HG02610 (cell line): ENCODE results near the gene TOX3.

Experiments used
- ATAC-seq: cut with Tn5 transposase; IDR thresholded peaks from one replicate; pipeline ENCODE4 v1.9.1; 2021; ENCODE audit warnings: mild to moderate bottlenecking, moderate library complexity; ENCODE audit not compliant: unreplicated experiment

The TOX3 gene

DNA sequence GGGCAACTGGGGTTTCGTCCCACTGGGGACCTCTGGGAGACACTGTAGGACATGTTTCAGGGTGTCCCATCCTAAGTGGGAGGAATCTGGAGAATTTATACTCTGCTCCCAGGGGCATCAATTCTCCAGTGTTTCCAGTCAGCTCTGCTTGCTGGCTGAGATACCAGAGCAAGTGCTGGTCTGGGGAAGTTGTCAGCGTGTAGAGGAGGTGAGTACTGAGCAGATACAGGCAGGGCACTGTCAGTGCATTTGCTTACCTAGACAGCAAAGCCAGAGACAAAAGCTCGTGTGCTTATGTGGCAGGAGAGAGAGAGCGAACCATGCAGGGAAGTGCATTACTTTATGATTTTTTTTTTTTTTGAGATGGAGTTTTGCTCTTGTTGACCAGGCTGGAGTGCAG lies 20.2 kb upstream of the TOX3 start:
- ATAC-seq = no peak

DNA sequence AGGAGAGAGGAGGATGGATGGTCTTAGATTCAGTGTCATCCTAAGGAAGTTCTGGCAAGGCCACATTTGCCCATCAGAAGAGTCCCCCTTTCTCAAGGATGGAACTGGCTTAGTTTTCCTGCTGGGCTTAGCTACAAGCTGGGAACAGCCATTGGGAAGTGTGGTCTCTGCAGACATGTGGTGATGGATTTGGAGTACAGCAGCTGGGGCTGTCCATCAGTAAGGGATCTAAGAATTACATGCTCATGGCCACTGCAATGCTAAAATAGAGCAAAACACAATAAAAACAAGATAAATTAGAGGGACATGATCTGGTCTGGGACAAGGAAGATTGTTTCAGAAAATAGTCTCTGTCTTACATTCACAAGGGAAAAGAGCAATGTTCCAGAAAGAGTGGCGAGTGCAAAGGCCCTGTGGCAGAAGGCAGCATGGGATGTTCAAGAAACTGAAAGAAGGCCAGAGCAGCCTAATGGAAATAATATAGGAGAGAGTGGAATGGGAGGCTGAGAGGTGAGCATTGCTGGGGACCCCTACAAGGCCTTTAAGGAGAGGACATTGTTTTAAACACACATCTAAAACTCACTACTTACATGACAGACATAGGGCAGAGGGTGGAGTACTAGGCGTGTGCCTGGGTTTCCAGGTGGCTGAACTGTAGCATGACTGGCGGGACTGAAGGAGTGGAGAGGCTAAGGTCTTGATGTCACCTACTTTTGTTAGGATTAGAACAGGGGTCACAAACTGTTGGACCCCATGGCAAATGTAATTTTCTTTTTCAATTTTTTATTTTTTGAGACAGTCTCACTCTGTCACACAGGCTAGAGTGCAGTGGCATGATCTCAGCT lies 17.0 kb upstream of the TOX3 start:
- ATAC-seq = no peak

DNA sequence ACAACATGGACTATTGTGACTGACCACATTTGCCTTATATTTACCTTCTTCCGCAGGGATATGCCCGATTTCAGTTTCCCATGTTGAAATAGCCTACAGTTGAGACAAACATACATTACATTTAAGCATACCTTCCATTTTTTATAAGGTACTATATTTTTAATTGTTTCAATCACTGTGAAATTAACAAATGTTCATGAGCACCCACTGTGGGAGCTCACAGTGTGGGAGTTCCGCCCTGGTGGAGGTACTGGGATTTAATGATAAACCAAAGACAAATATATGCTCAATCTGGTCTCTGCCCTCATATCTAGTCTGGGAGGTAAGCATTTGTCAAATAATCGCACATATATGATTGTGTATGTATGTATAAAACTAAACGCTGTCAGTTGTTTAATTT lies 15.8 kb upstream of the TOX3 start:
- ATAC-seq = no peak

DNA sequence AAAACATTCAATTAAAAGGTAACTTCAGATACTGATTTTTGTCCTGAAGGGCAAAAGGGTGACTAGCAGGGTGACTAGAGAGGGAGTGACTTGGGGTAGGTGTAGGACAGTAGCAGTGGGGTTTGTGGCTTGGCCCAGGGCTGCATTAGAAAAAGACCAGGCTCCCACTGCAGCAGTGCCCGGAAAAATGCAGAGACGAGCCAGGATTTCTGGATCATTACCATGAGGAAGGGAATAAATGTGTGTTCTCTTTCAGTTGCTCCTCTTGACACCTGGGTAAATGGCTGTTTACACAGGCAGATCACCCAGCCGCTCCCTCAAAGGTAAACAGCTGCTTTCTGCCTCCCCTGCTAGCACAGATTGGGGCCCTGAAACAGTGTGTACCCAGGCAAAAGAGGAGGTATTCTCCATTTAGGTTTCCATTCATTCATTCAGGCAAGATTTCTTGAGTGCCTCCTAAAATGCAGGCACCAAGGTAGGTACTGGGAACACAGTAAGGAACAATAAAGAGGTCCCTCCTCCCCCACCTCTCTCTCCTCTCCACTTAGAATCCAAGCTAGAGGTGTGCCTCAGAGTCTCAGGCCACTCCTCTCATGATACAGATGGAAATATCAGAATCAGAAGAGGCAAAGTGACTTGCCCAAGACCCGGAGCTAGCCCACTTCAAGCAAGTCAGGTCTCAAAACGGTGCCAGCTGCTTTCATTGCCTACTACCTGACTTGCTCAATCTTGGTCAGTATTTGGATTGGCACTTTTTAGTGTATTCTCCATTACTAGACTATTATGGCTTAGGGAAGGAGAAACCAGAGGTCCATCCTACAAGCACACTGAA lies 15.2 kb upstream of the TOX3 start:
- ATAC-seq = no peak

DNA sequence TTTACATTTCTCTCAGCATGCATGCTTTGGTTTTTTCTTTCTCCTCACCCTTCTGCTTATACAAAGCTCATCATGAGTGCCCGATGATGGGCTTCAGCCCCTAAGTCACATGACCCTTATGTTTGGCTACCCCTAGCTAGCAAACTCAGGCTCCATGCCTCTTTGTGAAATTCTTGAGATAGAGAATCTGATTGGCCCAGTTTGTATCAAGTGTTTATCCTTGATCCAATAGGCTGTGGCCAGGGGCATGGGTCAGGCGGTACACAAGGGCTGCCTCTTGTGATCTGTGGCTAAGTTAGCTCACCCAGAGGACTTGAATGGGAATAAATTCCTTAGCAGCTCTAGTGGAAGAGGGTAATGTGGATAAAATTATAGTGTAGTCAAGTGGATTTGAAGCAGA lies 11.5 kb upstream of the TOX3 start:
- ATAC-seq = no peak

DNA sequence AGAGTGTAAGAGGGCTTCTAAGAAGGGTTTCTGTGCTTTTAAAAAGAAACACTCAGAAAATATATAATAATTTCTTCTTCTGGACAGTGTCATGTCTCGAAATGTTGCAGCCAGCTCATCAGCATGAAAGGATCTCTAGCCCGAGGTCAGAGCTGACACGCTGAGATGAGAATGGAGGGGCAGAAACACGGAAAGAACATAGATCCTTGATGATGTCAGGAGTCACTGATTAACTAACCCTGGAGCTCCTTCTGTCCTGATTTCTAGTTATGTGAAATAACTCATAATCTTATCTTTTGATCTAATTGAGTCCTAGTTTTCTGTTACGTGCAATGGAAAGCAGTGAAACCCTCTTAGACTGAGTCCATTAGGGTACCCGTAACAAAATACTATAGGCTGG lies 10.3 kb upstream of the TOX3 start:
- ATAC-seq = no peak

DNA sequence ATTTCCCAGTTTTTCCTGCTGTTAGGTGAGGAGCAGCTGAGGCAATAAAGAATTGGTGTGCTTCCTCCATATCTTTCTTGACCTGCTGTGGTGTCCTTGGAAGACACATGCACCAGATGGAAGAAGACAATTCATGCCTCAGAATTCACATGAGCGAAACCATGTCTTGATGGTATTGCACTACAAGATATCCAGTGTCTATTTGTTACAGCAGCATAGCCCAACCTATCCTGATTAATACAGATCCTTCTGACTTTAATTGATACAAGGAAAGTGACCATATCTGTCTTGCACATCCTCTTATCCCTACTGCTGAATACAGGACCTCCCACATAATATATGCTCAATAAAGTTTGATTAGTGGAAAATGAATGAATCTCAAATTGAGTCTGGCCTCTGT lies 9.1 kb upstream of the TOX3 start:
- no peak for ATAC-seq

DNA sequence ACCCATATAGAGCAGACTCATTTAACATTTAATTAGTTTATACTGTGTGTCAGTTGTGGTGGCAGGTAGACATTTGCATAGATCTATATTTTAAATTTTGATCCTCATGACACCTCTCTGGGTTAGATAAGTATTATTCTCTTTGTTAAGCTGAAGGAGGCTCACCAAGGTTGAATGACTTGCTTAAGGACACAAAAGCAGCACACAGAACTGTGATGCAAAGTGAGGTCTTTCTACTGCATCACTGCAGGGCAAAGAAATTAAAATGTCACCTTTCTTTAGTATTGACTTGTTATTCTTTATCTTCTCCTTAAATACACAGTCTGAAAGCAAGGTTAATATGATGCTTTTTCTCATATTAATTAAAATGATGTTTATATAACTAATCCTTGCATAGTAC lies 8.6 kb upstream of the TOX3 start:
- no peak for ATAC-seq

DNA sequence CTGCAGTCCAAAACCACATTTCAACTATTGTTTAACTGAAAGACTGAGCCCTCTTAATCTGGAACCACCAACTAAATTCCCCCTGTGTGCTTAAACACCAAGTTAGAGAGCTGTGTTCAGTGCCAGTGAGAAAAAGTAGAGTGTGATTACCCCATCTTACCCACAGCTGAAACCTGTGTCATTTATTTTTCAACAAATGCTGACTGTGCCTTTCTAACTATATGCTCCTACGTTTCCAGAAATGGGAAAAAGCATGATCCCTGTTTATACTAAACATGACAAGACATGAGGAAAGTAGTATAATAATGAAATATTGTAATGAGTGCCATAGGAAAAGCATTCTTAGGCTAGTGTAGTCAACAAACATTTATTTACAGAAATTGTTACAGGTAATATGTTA lies 7.4 kb upstream of the TOX3 start:
- ATAC-seq = no peak

DNA sequence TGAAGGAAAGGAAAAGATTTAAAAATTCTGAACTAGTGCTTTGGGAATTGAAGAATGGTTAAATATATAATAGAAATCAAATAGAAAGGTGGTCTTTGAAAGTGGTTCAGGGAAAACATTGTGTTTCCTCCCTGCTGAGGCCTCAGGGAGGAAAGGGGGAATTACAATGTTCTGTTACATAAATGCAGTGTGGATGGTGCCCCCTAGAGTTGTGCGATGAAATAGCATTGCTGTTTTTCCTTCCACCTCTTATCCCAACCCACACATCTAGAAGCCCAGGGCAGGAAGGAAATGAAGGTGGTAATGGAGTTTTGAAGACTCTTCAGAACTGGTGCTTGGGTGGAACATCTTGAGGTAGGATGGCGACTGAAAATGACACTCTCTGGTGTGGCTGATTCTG lies 6.4 kb upstream of the TOX3 start:
- no peak for ATAC-seq

DNA sequence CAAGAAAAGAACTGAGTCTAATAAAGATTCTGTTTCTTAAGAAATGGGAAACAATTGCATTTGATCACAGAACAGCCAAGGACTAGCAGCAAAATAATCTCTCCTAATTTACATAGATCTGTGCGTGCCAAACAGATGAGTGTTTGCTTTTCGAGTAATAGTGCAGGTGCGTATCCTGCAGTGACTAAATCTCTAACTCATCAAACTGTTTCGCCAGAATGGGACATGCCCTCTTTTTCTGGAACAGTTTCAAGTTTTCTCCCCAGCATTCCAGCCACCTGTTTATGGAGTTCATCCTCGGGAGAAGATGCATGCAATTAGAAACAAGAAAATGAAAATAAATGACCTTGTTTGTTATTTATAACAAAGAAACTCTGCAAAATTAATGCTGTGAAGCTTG lies 5.7 kb upstream of the TOX3 start:
- no peak for ATAC-seq

DNA sequence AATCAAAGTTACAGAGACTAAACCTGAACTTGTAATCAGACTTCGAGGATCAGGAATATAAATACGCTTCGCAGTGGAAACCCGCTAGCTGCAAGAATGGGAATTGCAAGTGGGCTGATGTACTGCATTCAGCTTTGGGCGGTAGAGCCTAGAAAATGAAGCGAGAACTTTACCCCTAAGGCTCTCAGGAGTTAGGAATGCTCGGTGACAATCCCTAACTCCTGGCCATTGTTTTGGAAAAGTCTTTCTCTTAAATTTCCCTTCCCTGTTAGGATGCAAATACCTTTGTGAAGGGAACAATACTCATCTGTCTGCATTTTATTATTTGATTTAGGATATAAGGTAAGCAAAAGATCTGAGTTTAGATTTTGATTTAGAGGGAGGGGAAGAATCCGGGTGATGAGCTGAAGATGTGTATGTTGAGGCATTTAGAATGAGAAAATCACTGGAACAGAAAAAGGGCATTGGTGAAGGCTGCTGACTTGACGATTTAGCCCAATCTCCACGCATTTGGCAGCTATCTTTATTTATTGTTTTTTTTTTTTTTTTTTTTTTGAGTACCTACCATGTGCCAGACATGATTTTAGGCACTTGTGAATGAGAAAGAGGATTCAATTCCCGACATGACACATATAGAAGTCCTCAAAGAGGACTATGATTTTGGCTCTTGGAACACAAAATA lies 2.2 kb upstream of the TOX3 start:
- ATAC-seq = no peak

DNA sequence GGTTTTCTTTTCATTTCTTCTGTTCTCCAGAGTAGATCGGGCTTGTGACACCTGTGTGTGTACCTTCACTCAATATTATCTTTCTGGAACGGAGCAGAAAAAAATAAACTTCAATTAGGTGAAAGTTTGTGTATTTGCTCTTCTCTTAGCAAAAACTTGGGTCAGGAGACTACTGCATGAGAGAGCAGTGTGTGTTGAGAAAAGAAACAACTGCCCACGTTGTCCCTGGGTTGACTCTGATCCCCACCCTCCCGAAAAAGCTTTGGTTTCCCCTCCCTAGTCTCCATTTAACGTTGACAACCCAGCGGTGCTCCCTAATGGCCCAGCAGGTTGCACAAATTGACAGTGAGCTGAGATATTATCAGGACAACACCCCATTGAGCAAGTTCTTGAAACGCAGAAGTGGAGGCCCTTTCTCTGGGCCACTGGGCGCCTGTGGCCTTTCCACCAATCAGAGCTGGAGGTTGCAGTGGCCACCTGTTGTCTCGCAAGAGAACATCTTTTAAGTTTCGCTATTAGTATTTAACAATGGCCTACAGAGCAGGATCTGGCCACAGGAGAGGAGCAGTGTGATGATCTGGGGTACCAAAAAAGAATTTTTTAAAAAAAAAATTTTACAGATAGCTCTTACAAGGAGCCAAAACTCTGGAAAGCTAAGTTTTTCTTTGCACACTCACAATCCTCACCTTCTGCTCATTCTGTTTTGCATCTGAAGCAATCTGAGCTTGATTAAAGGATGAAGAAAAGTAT lies 1.5 kb upstream of the TOX3 start:
- no peak for ATAC-seq

DNA sequence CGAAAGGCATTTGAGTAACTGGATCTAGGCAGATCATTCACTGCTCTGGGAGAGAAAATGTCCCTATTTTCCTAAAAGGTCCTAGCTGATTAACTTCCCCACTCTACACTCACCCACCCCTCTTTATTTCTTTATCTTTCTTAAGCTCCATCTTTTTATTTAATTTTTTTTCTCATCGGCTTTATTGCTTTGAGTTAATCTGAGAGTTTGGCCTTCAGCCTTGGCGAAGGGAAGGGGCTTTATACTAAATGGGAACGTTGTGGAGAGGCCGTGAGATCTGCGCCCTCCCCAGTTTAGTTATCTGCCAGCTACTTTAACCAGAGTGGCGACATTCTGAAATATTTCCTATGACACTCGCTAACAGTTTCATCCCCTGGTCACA lies 882 bp upstream of the TOX3 start:
- ATAC-seq = no peak

DNA sequence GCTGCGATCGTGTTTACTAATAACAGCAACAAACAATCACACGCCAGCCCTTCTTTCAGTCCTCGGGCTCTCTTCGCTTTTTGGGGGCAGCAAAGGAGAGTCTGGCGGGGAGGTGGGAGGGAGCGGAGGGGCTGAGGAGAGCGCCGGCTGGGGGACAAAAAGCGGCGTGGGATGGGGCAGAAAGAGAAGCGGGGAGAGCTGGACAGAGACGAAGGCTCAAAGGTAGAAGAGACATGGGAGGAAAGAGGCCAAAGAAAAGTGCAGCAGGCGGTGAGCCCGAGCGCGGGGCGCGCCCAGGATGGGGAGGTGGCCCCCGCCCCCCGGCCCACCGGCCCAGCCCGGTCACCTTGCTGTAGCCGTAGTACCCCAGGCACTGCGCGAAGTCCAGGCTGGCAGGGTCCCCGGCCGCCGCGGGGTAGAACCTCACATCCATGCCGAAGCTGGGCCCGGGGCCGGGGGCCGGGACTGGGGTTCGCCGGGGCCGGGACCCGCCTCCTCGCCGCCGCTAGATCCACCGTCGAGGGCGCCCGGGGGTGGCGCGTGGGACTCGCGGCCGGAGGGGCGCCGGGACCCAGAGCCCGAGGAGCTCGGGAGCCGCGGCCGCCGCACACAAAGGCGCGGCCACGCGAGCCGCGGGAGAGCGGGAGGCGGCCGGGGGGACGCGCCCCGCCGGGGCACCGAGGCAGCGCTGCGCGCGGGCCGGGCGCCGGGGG lies 496 bp downstream of the TOX3 start:
- ATAC-seq = no peak

DNA sequence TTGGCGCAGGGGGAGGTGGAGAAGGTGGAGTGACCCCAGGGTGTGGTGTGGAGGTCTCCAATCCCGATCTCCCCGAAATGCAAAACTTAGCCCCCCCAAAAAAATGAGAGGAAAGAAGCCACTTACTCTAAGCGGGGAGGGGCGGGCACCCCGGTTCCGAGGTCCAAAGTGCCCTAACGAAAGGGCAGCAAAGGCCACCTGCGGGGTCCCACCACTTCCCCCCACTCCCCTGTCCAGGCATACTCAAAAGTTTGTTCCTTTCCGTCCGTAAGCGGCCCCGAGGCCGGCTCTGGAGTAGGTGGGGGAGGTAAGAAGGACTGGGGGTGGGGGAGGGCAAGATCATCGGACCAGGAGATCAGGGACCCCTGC lies 1.1 kb downstream of the TOX3 start:
- no peak for ATAC-seq

DNA sequence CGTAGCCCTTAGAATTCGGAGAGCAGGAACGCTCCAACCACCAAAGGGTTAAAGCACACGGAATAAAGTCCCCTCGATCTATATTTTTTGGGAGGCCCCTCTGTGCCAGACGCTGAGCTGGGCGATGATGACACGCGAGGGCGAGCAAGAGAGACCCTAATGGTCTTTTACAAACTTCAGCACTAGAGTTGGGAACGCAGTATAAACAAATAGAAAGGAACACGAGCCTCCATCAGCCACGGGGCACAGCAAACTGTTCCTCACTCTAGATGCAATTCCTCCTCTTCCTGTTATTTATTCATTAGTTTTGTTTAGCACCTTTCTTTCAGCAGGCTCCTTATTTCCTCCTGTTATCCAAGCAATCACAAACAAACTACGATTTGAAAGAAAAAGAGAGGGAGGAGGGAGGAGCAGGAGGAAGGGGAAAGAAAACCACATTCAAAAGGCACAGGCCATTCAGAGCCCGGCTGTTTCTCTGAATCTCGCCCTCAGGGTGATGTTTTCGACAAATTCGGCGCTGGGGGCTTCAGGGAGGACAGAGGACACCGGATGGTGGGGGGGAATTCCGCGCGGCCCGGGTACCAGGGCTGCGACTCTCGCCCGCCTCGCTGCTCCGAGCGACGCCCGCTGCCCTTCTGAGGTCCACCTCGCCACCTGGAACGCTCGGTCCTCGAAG lies 1.6 kb downstream of the TOX3 start:
- ATAC-seq = no peak

DNA sequence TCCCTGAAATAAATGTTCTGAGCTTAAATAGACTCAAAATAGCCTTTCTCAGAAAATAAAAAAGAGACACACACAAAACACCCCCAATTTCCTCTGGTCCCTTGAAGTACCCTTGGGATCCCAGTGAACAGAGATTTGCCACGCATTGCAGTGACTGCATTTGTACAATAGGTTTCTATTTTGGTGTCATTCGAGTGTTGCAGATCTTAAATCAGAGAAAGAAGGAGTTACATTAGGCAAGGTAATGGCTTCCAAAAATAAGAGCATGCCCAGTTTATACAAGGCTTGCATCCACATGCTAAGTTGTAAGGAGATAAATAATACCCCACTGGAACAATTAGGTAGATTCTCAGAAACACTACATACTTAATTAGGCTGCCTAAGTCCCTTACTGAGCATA lies 2.2 kb downstream of the TOX3 start:
- ATAC-seq = no peak

DNA sequence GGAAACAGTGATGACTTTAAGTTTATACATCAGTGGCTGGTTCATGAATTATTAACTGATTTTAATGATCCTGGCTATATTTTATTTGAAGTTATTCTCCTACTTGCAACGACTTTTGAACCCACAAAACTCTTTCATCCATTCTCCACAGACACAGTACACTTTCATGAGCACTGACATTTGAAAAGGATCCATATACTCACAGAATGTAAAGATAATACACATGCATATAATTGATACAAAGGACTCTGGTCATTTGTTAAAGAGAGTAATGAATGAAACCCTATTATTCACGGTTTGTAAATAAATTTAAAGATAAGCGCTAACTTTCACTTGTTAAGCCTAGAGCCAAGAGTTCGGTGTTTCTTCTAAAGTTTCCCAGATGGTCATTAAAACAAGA lies 3.3 kb downstream of the TOX3 start:
- ATAC-seq = no peak

DNA sequence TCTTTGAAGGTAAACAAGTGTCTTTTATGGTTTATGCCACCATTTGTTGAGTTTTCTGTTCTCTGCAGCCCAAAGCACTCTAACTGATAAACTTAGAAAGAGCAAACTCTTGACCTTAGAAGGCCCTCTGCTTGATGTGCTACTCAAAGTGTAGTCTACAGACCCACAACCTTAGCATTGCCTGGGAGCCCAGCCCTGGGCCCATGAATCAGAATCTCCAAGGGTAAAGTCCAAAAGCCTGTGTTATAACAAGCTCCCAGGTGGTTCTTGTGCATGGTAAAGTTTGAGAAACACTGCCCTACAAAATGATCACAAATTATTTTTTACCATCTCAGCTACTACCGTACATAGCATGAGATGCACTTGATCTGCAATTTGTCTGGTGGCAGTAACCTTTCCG lies 6.0 kb downstream of the TOX3 start:
- ATAC-seq = no peak
